Measurements from ENCODE around the gene OR10H1.
"Not testable (repeated sequence)": the region's sequence is repeated elsewhere in the genome, so short reads cannot be mapped to it uniquely, and the experiment has no call there.

OR10H1 gene, protein sequence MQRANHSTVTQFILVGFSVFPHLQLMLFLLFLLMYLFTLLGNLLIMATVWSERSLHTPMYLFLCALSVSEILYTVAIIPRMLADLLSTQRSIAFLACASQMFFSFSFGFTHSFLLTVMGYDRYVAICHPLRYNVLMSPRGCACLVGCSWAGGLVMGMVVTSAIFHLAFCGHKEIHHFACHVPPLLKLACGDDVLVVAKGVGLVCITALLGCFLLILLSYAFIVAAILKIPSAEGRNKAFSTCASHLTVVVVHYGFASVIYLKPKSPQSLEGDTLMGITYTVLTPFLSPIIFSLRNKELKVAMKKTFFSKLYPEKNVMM

DNA sequence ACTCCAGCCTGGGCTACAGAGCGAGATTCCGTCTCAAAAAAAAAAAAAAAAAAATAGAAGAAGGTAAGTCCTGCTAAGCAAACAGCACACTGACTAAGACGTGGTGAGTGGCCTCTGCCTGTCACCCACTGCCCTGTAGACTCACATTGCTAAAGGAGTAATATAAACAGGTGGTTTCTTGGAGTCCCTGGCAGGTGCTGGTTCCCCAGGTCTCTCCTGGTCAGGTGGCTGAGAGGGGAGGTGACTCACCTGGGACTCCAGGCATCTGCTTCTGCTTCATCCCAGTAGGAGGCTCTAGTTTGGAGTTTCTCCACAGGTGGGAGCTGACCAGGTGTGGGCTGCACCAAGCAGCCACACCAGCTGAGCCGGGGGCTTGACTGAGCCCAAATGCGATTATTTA is at the start of gene OR10H1:
Gene OR10H1, minus strand, starts transcription at position 359 of the 400 bp plus-strand sequence. CDS start 7,627 bp downstream, outside the sequence.
- no peak for DNase-seq (ENCODE audit: extremely low spot score, insufficient read length, low read depth)
- FAIRE-seq, result no peak

DNA sequence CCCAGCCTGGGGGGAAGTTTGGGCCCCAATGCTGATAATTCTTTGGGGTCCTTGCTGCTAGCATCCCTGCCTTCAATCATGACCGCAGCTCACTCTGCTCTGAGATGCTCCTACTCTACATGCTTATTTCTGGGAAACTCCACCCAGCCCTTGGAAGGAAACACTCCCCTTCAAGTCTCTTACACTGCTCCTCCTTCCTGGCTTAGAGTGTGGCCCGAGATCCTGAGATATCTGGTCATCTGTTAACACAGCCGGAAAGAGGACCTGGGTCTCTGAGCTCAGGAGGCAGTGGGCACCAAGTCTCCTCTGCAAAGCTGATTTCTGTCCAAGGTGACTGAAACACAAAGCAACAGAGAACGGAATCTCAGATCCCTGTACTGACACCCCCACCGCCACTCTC is 49.4 kb upstream of the OR10H1 start:
- DNase-seq (ENCODE audit: extremely low spot score, insufficient read length, low read depth) (no peak), FAIRE-seq (no peak)

DNA sequence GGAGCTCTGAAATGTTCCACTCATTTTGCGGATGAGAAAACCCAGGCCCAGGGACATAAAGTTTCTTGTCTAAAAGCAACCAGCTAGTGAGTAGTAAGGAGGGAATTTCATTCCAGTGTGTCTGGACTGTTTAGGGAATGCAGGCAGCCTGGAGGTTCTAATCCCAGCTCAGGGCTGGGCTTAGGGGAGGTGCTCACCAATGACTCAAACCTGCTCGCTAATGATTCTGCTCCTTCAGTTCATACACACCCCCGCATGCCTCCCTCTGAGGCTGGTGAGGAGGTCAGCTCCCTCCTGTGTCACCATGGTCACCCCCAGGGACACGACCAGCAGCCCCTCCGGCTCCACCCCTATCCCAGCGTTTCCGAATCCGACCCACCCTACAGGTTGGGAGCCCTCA is 47.8 kb upstream of the OR10H1 start:
- FAIRE-seq, result no peak
- DNase-seq (ENCODE audit: extremely low spot score, insufficient read length, low read depth), result no peak

DNA sequence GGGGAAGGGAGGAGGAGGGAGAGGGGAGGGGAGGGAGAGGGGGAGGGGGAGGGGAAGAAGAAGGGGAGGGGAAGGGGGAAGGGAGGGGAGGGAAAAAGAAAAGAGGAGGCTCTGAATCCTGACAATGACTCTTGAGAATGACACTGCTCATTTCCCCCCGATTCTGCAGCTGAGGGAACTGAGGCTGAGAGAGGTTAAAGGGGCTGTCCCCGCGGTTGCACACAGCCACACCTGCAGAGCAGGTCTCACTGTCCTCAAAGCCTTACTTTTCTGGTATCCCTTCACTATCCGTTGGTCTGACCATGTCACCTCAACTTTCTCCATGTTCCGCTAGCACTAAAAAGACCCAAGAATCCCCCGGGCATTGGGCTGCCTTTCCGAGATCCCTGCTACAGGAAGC is 47.0 kb upstream of the OR10H1 start:
- FAIRE-seq (no peak), DNase-seq (ENCODE audit: extremely low spot score, insufficient read length, low read depth) (no peak)

DNA sequence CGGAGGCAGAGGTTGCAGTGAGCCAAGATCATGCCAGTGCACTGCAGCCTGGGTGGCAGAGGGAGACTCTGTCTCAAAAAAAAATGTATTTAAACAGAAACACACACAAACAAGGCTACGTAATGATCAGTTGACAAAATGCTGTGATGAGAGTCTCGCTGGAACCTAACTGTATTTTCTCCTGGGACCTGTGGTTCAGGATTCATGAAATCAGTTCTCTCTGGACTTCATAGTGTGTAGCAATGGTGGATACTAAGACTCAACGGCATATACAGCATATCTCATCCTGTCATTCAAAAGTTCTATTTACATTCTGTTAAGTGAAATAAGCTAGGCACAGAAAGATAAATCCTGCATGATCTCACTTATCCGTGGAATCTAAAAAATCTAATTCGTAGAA is 45.1 kb upstream of the OR10H1 start:
- FAIRE-seq (no peak), DNase-seq (ENCODE audit: extremely low spot score, insufficient read length, low read depth) (no peak)

DNA sequence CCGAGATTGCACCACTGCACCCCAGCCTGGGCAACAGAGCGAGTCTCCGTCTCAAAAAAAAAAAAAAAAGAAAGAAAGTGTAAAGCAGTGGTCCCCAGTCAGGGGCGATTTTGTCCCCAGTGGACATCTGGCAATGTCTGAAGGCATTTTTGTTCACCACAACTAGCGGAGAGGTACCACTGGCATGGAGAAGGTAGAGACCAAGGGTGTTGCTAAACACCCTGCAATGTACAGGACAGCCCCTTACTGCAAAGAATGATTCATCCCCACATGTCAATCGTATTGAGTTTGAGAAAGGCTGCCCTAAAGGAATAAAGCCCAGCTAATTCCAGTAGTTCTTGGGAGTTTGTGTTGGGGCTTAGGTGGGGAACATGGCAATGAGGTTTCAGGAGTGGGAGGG is 43.7 kb upstream of the OR10H1 start:
- DNase-seq (ENCODE audit: extremely low spot score, insufficient read length, low read depth) (no peak), FAIRE-seq (no peak)

DNA sequence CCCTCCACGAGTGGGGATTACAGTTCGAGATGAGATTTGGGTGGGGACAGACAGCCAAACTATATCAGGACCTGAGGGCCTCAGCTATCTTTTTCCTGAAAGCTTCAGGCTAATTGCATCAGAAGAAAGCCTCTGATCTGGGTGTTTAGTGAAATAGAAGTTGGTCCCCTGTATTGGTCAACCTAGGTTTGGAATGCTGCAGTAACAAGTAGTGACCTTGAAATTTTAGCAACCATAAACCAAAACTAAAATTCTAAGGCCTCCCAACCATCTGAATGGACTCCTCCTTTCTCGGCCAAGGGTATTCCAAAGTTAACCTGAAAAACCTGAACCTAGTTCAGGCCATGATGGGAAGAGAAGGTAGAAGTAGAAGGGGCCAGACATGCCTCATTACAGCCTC is 34.9 kb upstream of the OR10H1 start:
- FAIRE-seq, result no peak
- no peak for DNase-seq (ENCODE audit: extremely low spot score, insufficient read length, low read depth)

DNA sequence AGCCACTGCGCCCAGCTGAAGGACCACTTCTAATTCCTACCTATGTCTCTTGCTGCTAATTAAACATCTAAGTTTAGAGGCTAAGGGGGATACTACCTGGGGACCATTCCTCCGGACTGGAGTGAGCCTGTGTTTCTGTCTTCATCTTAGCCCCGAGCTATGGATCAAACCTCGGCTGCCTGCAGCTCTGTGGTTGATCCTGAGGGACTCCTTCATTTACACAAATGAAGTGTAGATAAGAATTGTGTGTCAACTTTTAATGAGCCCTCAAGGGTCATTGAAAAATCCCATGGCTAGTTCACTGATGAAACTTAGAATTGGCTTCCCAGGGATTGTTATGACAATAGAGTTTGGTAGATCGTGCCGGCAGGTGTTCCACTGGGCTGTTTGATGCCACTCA is 31.5 kb upstream of the OR10H1 start:
- DNase-seq (ENCODE audit: extremely low spot score, insufficient read length, low read depth) (no peak), FAIRE-seq (no peak)

DNA sequence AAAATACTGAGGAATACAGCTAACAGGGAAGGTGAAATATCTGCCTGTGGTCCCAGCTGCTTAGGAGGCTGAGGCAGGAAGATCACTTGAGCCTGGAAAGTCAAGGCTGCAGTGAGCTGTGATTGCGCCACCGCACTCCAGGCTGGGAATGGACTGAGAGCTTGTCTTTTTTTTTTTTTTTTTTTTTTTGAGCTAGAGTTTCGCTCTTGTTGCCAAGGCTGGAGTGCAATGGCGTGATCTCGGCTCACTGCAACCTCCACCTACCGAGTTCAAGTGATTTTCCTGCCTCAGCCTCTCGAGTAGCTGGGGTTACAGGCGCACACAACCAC is 28.4 kb upstream of the OR10H1 start:
- FAIRE-seq, result not testable (repeated sequence)

DNA sequence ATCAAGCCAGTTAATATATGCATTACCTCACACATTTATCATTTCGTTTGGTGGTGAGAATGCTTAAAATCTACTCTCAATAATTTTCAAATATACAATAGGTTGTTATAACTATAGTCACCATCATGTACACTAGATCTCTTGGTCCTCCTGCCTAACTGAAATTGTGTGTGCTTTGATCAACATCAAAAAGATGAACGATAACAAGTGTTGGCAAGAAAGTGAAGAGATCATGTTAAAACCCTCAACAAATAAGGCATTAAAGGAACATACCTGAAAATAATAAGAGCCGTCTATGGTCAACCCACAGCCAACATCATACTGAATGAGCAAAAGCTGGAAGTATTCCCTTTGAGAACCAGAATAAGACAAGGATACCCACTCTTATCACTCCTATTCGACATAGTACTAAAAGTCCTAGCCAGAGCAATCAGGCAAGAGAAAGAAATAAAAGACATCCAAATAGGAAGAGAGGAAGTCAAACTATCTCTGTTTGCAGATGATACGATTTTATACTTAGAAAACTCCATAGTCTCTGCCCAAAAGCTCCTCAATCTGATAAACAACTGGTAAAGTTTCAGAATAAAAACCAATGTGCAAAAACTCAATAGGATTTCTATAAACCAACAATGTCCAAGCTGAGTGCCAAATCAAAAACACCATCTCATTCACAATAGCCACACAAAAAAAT is 27.9 kb upstream of the OR10H1 start:
- FAIRE-seq (no peak), DNase-seq (ENCODE audit: extremely low spot score, insufficient read length, low read depth) (no peak)

More for the DNA sequence above, 28.4 kb upstream of the OR10H1 start:
- DNase-seq (ENCODE audit: extremely low spot score, insufficient read length, low read depth), result not testable (repeated sequence)

DNA sequence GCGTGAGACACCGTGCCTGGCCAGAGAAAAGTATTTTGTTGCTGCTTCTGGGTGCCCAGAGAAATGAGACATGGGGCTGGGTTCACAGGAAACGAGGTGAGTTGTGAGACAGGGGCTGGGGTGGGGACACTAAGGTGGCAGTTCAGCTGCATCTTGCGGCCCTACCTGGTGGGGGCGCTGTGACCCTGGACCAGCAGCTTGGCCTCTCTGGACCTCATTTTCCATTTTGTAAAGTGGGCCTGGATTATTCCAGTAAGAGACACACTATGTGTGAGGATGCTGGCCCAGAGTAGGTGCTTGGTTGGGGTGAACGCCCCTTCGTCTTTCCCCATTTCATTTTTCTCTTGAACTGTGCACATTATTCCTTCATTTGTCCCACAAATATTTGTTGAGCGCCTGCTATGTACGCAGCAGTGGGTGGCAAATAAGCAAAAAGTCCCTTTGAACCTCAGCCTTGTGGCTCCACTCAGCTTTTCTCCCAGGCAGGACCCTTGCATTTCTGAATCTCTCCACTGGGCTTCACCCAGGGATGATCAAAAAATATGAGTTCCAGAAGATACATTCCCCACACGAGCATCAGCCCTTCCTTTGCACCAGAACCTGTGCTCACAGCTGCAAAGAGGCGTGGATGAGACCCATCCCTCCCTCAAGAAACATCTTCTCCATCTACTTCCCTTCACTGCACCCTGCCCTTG is 26.6 kb upstream of the OR10H1 start:
- DNase-seq (ENCODE audit: extremely low spot score, insufficient read length, low read depth), result no peak
- FAIRE-seq, result no peak

DNA sequence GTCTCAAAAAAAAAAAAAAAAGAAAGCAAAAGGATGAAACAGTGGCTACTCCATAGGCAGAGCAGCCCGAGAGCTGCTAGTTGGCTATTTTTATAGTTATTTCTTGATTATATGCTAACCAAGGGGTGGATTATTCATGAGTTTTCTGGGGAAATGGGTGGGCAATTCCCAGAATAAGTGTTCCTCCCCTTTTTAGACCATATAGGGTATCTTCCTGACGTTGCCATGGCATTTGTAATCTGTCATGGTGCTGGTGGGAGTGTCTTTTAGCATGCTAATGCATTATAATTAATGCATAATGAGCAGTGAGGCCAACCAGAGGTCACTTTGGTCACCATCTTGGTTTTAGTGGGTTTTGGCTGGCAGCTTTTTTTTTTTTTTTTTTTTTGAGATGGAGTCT is 25.4 kb upstream of the OR10H1 start:
- no peak for FAIRE-seq
- DNase-seq (ENCODE audit: extremely low spot score, insufficient read length, low read depth), result no peak

DNA sequence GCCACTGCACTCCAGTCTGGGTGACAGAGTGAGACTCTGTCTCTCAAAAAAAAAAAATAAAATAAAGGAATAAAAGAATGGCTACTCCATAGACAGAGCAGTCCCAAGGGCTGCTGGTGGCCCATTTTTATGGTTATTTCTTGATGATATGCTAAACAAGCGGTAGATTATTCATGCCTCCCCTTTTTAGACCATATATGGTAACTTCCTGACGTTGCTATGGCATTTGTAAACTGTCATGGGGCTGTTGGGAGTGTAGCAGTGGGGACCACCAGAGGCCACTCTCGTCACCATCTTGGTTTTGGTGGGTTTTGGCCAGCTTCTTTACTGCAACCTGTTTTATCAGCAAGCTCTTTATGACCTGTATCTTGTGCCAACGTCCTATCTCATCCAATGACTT is 24.4 kb upstream of the OR10H1 start:
- not testable (repeated sequence) for DNase-seq (ENCODE audit: extremely low spot score, insufficient read length, low read depth); FAIRE-seq

DNA sequence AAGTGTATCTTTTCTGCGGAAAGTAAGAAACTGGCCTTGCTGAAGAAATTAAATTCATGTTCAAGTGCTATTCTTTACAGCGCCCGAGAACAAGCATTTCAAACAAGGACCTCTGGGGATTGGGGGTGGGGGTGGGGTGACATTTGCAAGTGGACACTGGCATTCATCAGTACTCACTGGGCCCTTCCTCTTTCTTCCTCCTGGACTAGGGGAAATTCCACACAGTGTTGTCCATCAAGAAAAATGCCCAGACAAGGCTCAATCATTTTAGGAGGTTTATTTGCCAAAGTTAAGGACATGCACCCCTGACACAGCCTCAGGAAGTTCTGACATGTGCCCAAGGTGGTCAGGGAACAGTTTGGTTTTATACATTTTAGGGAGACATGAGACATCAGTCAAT is 22.9 kb upstream of the OR10H1 start:
- FAIRE-seq (no peak), DNase-seq (ENCODE audit: extremely low spot score, insufficient read length, low read depth) (no peak)

DNA sequence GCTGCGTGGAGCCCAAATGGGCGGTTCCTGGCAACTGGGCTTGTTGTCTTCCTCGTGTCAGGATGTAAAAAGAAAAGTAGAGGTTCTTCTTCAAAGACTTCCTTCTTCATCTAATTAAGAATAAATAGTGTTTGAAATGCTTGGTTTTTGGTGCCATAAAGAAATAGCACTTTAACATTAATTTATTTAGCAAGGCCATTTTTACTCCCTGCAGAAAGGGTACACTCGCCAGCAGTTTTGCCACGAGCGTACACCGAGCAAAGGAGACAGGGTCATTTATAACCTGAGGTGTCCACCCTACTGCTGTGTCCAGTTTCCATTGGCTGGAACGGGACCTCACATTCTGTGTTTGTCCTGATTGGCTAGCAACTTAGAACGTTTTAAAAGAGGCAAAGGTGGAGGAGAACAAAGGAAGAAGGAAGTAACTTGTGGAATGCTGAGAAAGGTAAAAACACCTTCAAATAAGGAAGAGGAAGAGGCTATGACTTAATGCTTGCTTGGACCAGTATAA is 21.8 kb upstream of the OR10H1 start:
- FAIRE-seq (no peak), DNase-seq (ENCODE audit: extremely low spot score, insufficient read length, low read depth) (no peak)

DNA sequence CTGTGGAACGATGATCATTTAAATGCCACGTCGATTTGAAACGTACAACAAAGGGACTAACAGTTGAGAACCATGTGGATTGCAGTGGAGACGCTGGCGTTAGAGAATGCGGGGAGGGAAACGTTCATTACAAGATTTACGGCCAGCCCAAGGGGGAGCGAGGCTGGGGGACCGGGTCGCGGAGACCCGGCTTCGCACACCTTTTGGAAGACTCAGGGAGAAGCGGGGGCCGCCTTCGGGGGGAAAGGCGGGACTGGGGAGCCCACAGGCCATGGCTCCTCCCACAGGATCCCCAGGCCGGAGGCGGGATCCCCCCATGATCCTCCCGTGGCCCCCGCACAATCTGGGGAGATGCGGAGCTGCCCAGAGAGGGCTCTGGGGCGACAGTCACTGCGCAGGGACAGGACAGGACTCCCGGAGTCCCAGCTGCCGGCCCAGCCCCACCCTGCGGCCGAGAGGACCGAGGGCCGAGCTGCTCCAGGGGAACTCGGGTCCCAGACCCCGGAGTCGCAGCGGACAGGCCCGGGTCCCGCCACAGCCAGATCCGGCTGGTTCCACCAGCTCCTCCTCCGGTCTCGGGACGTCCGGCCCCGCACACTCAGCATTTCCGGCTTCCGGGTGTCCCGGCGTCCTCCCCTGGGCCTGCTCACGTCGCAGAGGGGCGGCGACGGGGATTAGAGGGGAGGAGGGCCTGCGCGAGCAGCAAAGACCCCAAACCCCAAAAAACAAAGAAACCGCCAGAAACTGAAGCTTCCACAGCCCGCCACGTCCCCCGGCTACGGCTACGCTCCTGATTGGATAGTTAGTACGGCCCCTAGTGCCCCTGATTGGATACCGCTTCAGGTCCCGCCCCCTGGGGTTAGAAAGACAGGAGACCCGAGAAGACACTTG is 21.1 kb upstream of the OR10H1 start:
- peak; percentile 94 for FAIRE-seq

DNA sequence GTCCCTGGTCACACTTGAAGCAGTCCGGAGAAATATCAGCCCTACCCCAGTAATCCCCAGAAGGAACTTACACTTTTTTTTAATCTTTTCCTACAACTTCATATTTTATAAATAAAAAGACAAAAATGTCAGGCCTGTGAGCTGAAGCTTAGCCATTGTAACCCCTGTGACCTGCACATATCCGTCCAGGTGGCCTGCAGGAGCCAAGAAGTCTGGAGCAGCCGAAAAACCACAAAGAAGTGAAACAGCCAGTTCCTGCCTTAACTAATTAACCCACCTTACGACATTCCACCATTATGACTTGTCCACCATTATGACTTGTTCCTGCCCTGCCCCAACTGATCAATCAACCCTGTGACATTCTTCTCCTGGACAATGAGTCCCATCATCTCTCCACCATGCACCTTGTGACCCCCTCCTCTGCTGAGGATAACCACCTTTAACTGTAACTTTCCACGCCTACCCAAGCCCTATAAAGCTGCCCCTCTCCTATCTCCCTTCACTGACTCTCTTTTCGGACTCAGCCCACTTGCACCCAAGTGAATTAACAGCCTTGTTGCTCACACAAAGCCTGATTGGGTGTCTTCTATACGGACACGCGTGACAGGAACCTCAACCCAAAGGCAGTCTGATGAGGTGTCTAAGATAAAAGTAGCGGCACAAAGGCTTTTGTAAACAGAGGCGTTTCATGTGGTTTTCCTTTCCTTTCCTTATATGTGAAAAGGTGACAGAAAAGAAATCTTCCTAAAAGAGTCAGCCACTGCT is 20.3 kb upstream of the OR10H1 start:
- not testable (repeated sequence) for DNase-seq (ENCODE audit: extremely low spot score, insufficient read length, low read depth); FAIRE-seq

More for the DNA sequence above, 21.1 kb upstream of the OR10H1 start:
- peak; percentile 82 for DNase-seq (ENCODE audit: extremely low spot score, insufficient read length, low read depth)

DNA sequence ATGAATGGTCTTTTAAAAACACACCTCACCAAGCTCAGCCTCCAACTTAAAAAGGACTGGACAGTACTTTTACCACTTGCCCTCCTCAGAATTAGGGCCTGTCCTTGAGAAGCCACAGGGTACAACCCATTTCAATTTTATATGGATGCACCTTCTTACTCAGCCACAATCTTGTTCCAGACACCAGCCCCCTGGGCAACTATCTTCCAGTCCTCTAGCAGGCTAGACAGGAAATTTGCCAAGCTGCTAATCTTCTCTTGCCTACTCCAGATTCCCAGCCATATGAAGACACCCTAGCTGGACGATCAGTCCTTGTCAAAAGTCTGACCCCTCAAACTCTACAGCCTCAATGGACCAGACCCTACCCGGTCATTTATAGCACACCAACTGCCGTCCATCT is 18.8 kb upstream of the OR10H1 start:
- DNase-seq (ENCODE audit: extremely low spot score, insufficient read length, low read depth); FAIRE-seq: not testable (repeated sequence)

DNA sequence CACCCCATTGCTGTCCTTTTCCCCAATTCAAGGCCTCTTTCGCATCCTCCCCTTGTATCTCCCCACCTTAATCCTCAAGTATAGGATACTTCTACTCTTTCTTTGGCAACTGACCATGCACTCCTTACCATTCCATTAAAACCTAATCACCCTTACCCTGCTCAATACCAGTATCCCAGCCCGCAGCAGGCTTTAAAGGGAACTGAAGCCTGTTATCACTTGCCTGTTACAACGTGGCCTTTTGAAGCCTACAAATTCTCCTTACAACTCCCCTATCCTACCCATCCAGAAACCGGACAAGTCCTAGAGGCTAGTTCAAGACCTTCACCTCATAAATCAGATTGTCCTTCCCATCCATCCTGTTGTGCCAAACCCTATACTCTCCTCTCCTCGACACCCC is 16.2 kb upstream of the OR10H1 start:
- no peak for FAIRE-seq
- no peak for DNase-seq (ENCODE audit: extremely low spot score, insufficient read length, low read depth)
